Upper lobe of right lung (tissue), 1 donor: ENCODE measurements around the gene ACSS1. TPM values are rescaled to one million over a fixed set of nuclear protein-coding genes. Genes with fewer than 3 reads are reported as not detected.

Experiments
- ATAC-seq: fragments of 200-7000 bp; cut with Tn5 transposase; one replicate; pipeline ENCODE4 v1.9.1; 2020; ENCODE audit warnings: mild to moderate bottlenecking, moderate library complexity
- DNase-seq: peaks from one replicate; pipeline ENCODE4 v3.0.0-alpha.2; 2020
- H3K27ac ChIP-seq: fragments of 200-600 bp; one replicate; pipeline ENCODE4 v1.8.0; 2022
- H3K27me3 ChIP-seq: fragments of 200-600 bp; one replicate; pipeline ENCODE4 v1.8.0; 2022; ENCODE audit warnings: mild to moderate bottlenecking
- H3K36me3 ChIP-seq: fragments of 200-600 bp; one replicate; pipeline ENCODE4 v1.8.0; 2022
- H3K4me1 ChIP-seq: fragments of 200-600 bp; one replicate; pipeline ENCODE4 v1.8.0; 2022
- H3K4me3 ChIP-seq: fragments of 200-600 bp; one replicate; pipeline ENCODE4 v1.8.0; 2022; ENCODE audit warnings: mild to moderate bottlenecking
- H3K9me3 ChIP-seq: fragments of 200-600 bp; one replicate; pipeline ENCODE4 v1.8.0; 2022
- intact Hi-C: fragments of 100-400 bp; cut with DNase I; formaldehyde crosslinking; loops from one replicate; pipeline ENCODE4 v1.11.0; 2022
- total RNA-seq: library from RNA; stranded (reverse); fragmentation: NEBNext Ultra II Directional; extraction: Animal tissue kit (Norgen Biotek cat#: 25700); gene quantifications from one replicate; pipeline ENCODE4 v1.2.1, GENCODE V29; 2021
- TF ChIP-seq, protein P1 (sequence below): fragments of 200-600 bp; IDR thresholded peaks from one replicate; pipeline ENCODE4 v1.8.0; 2022; ENCODE audit warnings: antibody characterized with exemption
- donor health status: DM: no; HTN: yes; CAD: no; lungs with severe emphysema.

The ACSS1 gene
- total RNA-seq, 1 donor from 2014 or later = 37.2 TPM

GRCh38 chr20:25018425-25018824 lies 39.5 kb downstream of the ACSS1 start:
- ATAC-seq (no peak), DNase-seq (peak; percentile 2)
- H3K36me3 ChIP-seq = peaks cover 48% of the 10 kb centered on the region
- no peaks in the 10 kb centered on the region for H3K9me3 ChIP-seq
- H3K27ac ChIP-seq = no peak overlapping the region
- intact Hi-C loops = no loop called here
- H3K4me3 ChIP-seq = no peak overlapping the region
- H3K4me1 ChIP-seq = peaks cover 14% of the 10 kb centered on the region
- H3K27me3 ChIP-seq = no peaks in the 10 kb centered on the region
- TF ChIP-seq, protein P1, sequence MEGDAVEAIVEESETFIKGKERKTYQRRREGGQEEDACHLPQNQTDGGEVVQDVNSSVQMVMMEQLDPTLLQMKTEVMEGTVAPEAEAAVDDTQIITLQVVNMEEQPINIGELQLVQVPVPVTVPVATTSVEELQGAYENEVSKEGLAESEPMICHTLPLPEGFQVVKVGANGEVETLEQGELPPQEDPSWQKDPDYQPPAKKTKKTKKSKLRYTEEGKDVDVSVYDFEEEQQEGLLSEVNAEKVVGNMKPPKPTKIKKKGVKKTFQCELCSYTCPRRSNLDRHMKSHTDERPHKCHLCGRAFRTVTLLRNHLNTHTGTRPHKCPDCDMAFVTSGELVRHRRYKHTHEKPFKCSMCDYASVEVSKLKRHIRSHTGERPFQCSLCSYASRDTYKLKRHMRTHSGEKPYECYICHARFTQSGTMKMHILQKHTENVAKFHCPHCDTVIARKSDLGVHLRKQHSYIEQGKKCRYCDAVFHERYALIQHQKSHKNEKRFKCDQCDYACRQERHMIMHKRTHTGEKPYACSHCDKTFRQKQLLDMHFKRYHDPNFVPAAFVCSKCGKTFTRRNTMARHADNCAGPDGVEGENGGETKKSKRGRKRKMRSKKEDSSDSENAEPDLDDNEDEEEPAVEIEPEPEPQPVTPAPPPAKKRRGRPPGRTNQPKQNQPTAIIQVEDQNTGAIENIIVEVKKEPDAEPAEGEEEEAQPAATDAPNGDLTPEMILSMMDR = no peak

DNA sequence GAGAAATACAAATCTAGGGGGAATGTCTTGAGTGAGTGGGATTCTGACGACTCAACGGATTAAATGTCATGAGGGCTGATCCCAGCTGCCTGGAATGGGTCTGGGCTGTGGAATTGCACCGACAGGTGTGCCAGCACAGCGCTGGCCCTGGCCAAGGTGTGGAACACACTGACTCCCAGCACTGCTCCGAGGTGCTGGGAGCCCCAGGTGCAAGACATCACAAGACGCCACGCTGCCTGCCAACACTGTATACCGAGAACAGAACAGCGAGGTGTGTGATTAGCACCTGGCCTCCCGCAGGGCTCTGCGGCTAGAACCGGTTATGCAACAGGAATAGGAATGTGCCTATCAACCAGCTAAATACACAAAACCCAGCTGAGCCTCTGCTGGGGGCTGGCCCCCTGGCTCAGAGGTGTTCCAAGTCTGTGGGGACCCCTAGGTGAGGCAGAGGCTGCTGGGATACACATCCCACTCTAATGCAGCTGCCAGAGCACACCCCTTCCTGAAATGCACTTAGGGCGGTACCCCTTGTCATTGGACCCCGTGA lies 40.6 kb downstream of the ACSS1 start:
- Histone ChIP-seq H3K4me3 (no peak overlapping the region), H3K27me3 (no peaks in the 10 kb centered on the region), H3K36me3 (peaks cover 59% of the 10 kb centered on the region), H3K9me3 (no peaks in the 10 kb centered on the region), H3K27ac (peak overlapping the region; percentile 33), H3K4me1 (peaks cover 11% of the 10 kb centered on the region)
- ATAC-seq (peak; percentile 94), DNase-seq (peak; percentile 91)
- intact Hi-C loops = no loop called here
- TF ChIP-seq, protein P1 = no peak

- intact Hi-C loops = no loop called here
- DNase-seq (no peak), ATAC-seq (no peak)
- Histone ChIP-seq H3K27ac (no peak overlapping the region), H3K9me3 (no peaks in the 10 kb centered on the region), H3K4me1 (peaks cover 11% of the 10 kb centered on the region), H3K27me3 (no peaks in the 10 kb centered on the region), H3K36me3 (peaks cover 63% of the 10 kb centered on the region), H3K4me3 (no peak overlapping the region)
- TF ChIP-seq, protein P1 = no peak
Measured at GRCh38 chr20:25016471-25016870, 41.5 kb downstream of the ACSS1 start.

DNA sequence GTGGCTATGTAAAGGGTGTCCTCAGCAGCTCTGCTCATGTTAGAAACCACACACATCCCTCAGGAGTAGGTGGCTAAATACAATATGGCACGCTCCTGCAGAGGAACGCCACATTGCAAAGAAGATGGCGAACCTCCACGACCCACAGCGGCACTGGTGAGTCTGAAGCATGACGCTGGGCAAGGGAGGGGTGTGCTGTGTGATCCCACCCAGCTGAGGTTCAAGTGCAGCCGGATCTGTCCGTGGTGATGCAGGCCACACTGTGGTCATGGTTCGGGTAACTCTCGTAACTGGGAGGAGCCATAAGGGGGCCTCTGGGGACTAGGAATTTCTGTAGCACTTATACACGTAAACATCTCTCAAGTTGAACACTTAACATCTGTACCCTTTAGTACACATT lies 42.0 kb downstream of the ACSS1 start:
- TF ChIP-seq, protein P1 = no peak
- Histone ChIP-seq H3K27me3 (no peaks in the 10 kb centered on the region), H3K4me3 (no peak overlapping the region), H3K27ac (no peak overlapping the region), H3K36me3 (peaks cover 63% of the 10 kb centered on the region), H3K4me1 (peaks cover 11% of the 10 kb centered on the region), H3K9me3 (no peaks in the 10 kb centered on the region)
- ATAC-seq = no peak
- DNase-seq = peak; percentile 23
- intact Hi-C loops = no loop called here

- no peak for ATAC-seq
- intact Hi-C loops = no loop called here
- TF ChIP-seq, protein P1 = no peak
- H3K27me3 ChIP-seq = no peaks in the 10 kb centered on the region
- H3K4me3 ChIP-seq = no peak overlapping the region
- H3K27ac ChIP-seq = no peak overlapping the region
- H3K4me1 ChIP-seq = peaks cover 11% of the 10 kb centered on the region
- no peak for DNase-seq
- H3K9me3 ChIP-seq = no peaks in the 10 kb centered on the region
- peaks cover 62% of the 10 kb centered on the region for H3K36me3 ChIP-seq
Measured at GRCh38 chr20:25014816-25015215, 43.1 kb downstream of the ACSS1 start.
